ENCODE data around the gene TMEM132E. TPM values are rescaled to one million over a fixed set of nuclear protein-coding genes. Genes with fewer than 3 reads are reported as not detected.

TMEM132E gene
- total RNA-seq, 1 donor from 2014 or later: not detected

- DNase-seq (ENCODE audit: extremely low spot score, unreplicated experiment): no peak
- no peak for TF ChIP-seq CTCF (IDR thresholded peaks at IDR 0.05)
- Mint-ChIP-seq H3K27me3 (ENCODE audit: unreplicated experiment) (no peaks in the 10 kb centered on the region), H3K9me3 (ENCODE audit: unreplicated experiment) (no peaks in the 10 kb centered on the region), H3K36me3 (ENCODE audit: unreplicated experiment) (no peaks in the 10 kb centered on the region), H3K27ac (ENCODE audit: unreplicated experiment) (no peak overlapping the region), H3K4me3 (ENCODE audit: unreplicated experiment) (no peak overlapping the region), H3K4me1 (ENCODE audit: unreplicated experiment) (no peaks in the 10 kb centered on the region)
These were observed 46.8 kb downstream of the TMEM132E start for GRCh38 chr17:34626121-34626681.

- Mint-ChIP-seq H3K4me3 (ENCODE audit: unreplicated experiment) (no peak overlapping the region), H3K27ac (ENCODE audit: unreplicated experiment) (no peak overlapping the region), H3K4me1 (ENCODE audit: unreplicated experiment) (no peaks in the 10 kb centered on the region), H3K9me3 (ENCODE audit: unreplicated experiment) (no peaks in the 10 kb centered on the region), H3K27me3 (ENCODE audit: unreplicated experiment) (no peaks in the 10 kb centered on the region), H3K36me3 (ENCODE audit: unreplicated experiment) (no peaks in the 10 kb centered on the region)
- no peak for TF ChIP-seq CTCF (IDR thresholded peaks at IDR 0.05)
- DNase-seq (ENCODE audit: extremely low spot score, unreplicated experiment): no peak
These were observed 49.5 kb downstream of the TMEM132E start for GRCh38 chr17:34628879-34629278.

GRCh38 chr17:34633351-34633750, 54.0 kb downstream of the TMEM132E start:
- DNase-seq (ENCODE audit: extremely low spot score, unreplicated experiment): no peak
- H3K27me3 Mint-ChIP-seq (ENCODE audit: unreplicated experiment): no peaks in the 10 kb centered on the region

GRCh38 chr17:34633760-34634159, 54.4 kb downstream of the TMEM132E start:
- no peaks in the 10 kb centered on the region for H3K9me3 Mint-ChIP-seq (ENCODE audit: unreplicated experiment)
- TF ChIP-seq CTCF (IDR thresholded peaks at IDR 0.05): no peak
- H3K27me3 Mint-ChIP-seq (ENCODE audit: unreplicated experiment): no peaks in the 10 kb centered on the region
- H3K36me3 Mint-ChIP-seq (ENCODE audit: unreplicated experiment): no peaks in the 10 kb centered on the region
- H3K27ac Mint-ChIP-seq (ENCODE audit: unreplicated experiment): no peak overlapping the region
- H3K4me3 Mint-ChIP-seq (ENCODE audit: unreplicated experiment): no peak overlapping the region
- H3K4me1 Mint-ChIP-seq (ENCODE audit: unreplicated experiment): no peaks in the 10 kb centered on the region
- DNase-seq (ENCODE audit: extremely low spot score, unreplicated experiment): no peak

More at GRCh38 chr17:34633351-34633750, 54.0 kb downstream of the TMEM132E start:
- TF ChIP-seq CTCF (IDR thresholded peaks at IDR 0.05): no peak
- H3K4me1 Mint-ChIP-seq (ENCODE audit: unreplicated experiment): no peaks in the 10 kb centered on the region
- no peak overlapping the region for H3K27ac Mint-ChIP-seq (ENCODE audit: unreplicated experiment)
- no peaks in the 10 kb centered on the region for H3K36me3 Mint-ChIP-seq (ENCODE audit: unreplicated experiment)
- no peaks in the 10 kb centered on the region for H3K9me3 Mint-ChIP-seq (ENCODE audit: unreplicated experiment)
- no peak overlapping the region for H3K4me3 Mint-ChIP-seq (ENCODE audit: unreplicated experiment)

DNA sequence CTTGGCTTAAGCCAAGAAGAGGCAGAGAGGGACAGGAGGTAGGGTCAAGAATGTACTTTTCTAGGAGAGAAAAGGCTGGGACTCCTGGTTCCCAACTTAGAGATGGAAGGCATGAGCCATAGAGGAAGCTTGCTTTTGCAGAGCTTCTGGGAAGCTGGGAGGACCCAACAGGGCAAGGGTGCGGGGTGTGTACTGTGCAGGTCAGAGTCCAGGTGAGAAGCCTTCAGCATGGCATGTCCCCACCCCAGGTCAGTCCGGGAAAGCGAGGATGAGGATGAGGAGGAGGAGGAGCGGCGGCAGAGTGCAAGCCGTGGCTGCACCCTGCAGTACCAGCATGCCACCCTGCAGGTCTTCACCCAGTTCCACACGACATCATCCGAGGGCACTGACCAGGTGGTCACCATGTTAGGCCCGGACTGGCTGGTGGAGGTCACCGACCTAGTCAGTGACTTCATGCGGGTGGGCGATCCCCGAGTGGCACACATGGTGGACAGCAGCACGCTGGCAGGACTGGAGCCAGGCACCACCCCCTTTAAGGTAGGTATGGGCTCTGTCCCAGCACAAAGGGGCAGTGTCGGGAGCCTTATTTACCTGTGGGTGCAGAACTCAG, 55.3 kb downstream of the TMEM132E start:
- Mint-ChIP-seq H3K27me3 (ENCODE audit: unreplicated experiment) (no peaks in the 10 kb centered on the region), H3K9me3 (ENCODE audit: unreplicated experiment) (no peaks in the 10 kb centered on the region), H3K36me3 (ENCODE audit: unreplicated experiment) (no peaks in the 10 kb centered on the region), H3K27ac (ENCODE audit: unreplicated experiment) (no peak overlapping the region), H3K4me3 (ENCODE audit: unreplicated experiment) (no peak overlapping the region), H3K4me1 (ENCODE audit: unreplicated experiment) (no peaks in the 10 kb centered on the region)
- TF ChIP-seq CTCF (IDR thresholded peaks at IDR 0.05): no peak
- no peak for DNase-seq (ENCODE audit: extremely low spot score, unreplicated experiment)
